Hippocampal formation (tissue), 2 donors: ENCODE measurements around the gene SLC6A11.

Experiments
- DNase-seq, 2 donors: peaks; one replicate each; lab custom pipeline; 2025; lab: John Stamatoyannopoulos, UW

Gene SLC6A11

GRCh38 chr3:10816019-10816862 lies at the start of gene SLC6A11:
Gene SLC6A11, plus strand, starts transcription at chr3:10816228. Its CDS starts 38 bp downstream, at chr3:10816266.
- peak in 1 of 2 donors; percentile 5 for DNase-seq

- no peak for DNase-seq
Observed at GRCh38 chr3:10768708-10769394, 47.2 kb upstream of the SLC6A11 start.

DNA sequence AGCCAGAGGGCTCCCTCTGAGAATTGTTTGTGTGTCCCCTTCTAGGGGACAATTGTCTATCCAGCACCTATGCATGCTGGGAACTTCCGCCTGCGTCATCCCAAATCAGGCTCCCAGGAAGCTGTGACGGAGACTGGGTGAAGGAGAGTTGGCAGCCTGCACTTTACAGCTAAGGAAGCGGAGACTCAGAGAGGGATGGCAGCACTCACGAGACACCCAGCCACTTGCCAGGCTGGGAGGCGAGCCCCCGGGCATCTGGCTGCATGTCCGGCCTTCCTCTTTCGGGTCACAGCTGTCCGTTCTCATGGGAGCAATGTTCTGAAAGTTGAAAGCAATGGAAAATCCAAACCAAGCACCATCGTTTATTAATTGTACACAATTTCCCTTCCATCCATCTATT lies 45.5 kb upstream of the SLC6A11 start:
- DNase-seq = no peak

DNA sequence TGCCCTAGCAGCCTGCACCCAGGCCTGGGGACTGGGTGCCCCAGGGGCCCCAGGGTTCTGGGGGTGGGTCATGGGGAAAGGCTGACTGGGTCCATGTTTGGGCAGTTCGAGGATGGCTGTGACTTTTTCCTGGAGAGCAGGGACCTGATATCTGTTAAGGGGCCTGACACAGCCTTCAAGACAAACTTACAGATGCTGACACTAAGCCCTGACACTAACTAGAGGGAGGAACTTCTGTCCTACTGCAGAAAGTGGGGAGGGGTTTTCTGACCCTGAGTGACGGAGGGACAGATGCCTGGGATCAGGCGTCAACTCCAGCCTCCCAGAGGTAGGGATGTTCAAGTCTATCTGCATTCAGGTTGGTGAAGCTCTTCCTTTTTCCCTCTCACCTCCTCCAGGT lies 45.0 kb upstream of the SLC6A11 start:
- no peak for DNase-seq

DNA sequence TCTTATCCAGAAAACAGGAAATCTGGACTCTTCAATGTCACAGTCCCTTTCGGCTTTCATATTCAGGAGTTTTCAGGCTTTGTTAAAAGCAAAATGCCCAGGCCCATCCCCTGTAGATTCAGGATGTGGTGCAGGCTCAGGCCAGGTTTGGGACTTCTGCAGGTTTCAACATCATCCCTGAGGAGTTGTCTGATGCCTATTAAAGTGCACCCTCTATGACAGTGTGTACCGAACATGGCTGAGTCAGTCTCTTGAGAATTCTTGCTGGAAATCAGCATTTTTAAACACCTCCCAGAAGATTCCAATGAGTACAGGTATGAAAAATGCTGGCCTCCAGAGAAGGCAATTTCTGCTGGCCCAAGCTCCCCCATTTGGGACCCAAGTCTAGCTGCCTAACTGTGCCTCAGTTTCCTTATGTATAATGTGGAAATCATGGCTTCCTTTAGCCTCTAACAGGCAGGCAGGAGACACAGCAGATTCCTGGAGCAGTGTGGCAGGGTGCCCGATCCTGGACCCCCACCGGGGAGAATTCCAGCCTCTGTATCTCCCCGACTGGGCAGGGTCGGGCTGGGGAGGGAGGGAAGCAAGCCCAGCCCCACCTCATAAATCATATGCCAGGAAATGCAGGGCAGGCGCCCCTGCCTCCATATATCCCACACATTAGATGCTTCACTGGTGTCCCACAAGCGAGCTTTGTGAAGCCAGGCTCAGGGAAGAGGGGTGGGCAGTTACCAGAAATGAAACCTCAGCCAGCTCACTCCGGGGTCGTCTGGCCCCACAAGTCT lies 44.4 kb upstream of the SLC6A11 start:
- DNase-seq = no peak

DNA sequence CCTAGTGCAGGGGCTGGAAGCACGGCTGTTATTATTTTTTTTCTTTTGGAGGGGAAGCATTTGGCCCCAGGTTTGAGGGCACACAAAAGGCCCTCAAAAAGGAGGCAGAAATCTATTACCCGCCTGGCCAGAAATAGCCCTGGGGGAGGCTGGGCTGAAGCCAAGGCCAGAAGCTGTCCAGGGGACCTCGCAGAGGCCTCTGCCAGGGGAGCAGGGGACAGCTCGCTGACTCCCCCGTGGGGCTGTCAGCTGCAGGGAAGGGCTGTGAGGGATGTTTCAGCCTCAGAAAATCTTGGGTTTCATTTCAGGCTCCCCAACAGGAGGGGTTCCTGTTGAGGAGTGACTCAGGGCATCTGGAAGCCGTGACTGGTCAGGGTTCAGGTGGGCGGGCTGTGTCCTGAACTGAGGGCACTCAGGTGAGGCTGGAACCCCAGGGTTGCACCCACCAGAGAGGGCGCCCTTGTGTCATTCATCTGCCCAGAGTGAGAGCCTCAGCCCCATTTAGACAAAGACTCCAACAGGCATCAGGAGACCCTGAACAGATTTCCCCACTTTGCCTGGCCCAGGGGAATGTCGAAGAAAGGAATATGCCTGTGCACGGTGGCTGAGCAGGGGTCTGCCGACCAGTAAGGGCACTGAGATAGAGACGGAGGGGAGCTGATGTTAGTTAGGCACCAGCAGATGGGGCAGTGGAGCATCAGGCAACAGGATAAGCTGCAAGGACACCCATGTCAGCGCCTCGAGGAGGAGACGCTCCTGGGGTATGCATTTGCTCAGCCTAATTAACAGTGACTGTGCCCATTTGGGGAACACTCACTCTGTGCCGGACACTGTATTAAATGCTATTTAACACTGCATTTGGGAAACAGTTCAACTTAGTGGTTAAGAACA lies 43.5 kb upstream of the SLC6A11 start:
- DNase-seq = no peak

DNA sequence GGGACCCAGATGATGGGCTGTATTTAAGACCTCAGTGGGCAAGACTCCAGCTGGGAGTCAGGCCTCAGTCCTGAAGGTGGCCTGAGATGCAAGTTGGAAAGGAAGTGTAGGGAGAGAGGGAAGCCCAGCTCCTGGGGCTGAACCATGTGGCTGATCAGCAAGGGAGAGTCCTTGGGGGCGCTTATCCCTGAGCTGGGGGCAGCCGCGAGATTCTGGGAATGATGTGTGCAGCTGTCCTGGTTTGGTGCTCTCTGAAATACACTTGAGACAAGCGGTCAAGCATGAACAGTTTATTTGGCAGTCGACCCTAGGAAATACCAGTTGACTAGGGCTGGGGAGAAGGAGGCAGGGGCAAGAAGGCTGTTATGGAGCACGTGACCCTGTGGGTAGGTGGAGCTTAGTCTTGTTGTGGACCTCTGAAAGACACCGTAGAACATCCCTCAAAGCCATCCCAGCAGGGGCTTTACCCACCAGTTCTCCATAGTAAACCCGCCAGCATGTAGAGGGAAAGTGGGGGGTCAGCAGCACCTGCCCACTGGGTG lies 41.8 kb upstream of the SLC6A11 start:
- DNase-seq = no peak

DNA sequence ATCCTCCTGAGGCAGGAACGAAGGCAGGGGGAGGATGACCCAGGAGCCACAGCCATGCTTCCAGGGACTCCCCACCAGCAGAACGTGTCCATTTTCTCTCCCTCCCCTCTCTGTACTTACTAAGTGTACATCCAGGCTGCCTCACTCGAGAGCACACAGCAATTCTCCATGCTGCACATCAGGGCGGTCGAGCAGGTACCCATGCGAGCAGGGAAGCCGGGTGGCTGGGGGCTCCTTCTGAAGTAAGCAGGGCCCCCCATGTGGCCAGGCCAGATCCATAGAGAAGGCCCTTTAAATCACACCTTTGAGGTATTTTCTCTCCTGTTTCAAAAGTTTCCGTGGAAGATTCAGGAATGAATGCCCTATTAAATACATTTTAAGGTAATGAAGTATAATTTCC lies 41.2 kb upstream of the SLC6A11 start:
- no peak for DNase-seq

GRCh38 chr3:10775259-10775658 lies 40.8 kb upstream of the SLC6A11 start:
- no peak for DNase-seq

- no peak for DNase-seq
Observed at GRCh38 chr3:10775828-10776227, 40.2 kb upstream of the SLC6A11 start.

- no peak for DNase-seq
Observed at GRCh38 chr3:10777627-10778026, 38.4 kb upstream of the SLC6A11 start.

DNA sequence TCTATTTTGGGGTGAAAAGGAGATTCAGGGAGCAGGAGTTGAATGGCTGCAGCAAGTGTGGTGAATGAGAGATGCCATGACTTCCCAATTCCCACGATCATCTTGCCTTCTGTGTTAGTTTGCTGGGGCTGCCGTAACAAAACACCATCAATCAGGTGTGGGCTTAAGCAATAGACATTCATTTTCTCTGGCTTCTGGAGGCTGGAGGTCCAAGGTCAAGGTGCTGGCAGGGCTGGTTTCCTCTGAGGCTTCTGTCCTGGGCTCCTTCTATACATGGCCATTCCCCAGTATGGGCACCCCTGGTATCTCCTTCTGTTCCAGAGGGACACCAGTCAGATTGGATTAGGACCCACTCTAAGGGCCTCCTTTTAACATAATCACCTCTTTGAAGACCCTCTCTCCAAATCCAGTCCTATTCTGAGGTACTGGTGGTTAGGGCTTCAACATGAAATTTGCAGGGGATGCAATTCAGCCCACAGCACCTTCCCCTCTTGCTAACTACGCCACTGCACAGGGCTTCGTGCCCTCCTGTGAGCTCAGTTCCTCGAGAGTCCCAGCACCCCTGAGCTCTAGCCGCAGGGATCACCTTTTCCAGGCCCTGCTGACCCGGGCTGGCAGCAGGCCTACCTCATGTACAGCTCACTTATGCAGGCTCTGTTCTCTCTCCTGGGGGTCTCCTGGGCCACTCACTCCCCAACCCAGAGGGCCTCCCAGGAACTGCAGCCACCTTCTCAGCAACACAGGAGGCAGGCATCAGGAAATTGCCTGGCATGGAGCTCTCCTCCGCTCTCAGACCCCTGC lies 37.3 kb upstream of the SLC6A11 start:
- DNase-seq = no peak

DNA sequence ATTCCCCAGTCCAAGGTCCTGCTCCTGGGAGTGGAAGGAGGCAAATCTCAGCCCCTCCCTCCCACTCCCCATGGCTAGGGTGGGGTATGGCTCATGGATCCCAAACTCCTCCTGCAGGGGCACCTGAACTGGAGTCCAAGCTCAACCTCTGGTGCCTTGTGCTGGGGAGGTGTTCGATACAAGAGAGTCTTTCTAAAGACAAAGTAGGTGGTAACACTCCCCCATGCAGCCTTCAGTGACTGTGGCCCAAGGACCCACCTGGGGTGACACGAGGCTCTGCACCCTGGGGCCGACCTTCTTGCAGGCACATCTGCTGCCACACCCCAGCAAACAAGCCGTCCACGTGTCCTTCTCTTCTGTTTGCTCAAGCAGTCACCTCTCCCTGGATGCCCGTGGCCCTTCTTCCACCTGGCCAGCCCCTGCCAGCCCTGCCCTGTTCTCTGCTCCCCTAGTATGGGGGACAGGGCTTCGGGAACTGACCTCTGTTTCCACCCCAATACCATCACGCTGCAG lies 36.7 kb upstream of the SLC6A11 start:
- no peak for DNase-seq

- DNase-seq = no peak
Observed at GRCh38 chr3:10780243-10780642, 35.8 kb upstream of the SLC6A11 start.

- no peak for DNase-seq
Observed at GRCh38 chr3:10780922-10781321, 35.1 kb upstream of the SLC6A11 start.

DNA sequence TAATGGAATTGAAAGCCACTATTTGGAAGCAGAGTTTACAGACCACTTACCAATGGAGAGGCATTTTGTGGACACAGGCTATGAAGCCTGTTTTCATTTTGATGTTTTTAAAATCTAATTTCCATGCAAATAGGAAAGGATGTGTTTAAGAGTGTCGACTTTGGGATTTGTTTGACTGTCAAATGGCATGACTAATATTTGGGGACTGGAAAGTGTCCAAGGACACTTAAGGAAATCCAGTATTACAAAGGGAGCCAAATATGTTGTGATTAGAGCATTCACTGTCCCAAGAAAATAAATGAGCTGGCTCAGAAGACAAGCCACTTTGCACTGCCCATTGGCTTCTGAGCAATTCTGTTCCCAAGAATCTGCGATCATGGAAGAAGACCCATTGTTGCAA lies 34.0 kb upstream of the SLC6A11 start:
- no peak for DNase-seq

- peak; percentile 5 to 6 for DNase-seq
Observed at GRCh38 chr3:10783360-10784351, 32.4 kb upstream of the SLC6A11 start.

DNA sequence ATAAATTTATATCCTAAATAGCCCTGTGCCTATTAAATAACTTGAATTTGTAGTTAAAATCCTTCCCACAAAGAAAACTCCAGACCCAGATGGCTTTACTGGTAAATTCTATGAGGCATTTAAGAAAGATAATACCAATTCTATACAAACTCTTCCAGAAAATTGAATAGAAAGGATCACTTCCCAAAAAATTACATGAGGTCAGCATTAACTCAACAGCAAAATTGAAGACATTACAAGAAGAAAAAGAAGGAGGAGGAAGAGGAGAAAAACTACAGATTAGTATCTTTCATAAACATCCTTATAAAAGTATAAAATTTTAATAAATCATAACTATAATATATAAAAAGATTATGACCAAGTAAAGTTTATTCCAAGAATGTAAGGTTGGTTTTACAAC lies 29.4 kb upstream of the SLC6A11 start:
- no peak for DNase-seq

DNA sequence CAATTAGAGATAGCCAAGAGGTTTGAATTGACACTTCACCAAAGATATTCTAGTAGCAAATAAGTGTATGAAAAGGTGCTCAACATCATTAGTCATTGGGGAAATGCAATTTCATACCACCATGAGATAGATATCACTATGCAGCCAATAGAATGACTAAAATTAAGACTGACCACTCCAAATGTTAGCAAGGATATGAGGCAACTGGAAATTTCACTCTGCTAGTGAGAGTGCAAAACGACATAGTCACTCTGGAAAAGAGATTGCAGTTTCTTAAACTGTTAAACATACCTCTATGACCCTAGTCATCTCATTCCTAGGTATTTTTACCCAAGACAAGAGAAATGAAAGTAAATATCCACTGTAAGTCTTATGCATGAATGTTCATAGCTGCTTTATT lies 27.6 kb upstream of the SLC6A11 start:
- DNase-seq = no peak
